KBM-7 (cell line): ENCODE data around the gene SDK1.

Source experiments
- DNase-seq: peaks from one replicate; pipeline ENCODE4 v3.0.0-alpha.2; 2015
- in situ Hi-C: fragments of 300-500 bp; cut with MboI; formaldehyde crosslinking; loops from 2 replicates; pipeline ENCODE4 v1.14.3; 2020; ENCODE audit warnings: low sequenced_read_pairs, low pct_unique_long_range_greater_than_20kb, mixed read lengths

Gene SDK1

DNA sequence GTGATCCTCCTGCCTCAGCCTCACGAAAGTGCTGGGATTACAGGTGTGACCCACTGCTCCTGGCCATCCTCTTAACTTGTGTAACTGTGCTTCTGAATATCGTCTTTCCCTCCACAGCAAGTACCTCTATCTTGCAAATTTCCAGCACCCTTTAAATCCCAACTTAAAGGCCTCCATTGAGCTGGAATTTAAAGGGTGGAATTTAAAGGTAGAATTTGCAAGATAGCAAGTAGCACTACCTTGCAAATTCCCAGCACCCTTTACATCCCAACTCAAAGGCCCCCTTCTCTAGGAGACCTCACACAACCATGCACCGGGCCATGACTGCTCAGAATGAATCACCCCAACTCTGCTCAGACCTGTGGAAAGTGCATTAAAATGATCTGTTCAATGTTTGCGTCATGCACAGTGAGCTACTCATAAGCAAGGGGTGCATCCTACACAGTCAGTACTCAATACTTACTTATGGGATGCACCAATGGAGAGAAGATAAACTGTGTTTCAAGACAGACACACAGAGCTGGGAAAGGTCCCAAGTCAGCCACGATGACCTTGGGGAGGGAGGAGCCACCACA, 17.8 kb upstream of the SDK1 start:
- in situ Hi-C loops: no loop called here
- no peak for DNase-seq

DNA sequence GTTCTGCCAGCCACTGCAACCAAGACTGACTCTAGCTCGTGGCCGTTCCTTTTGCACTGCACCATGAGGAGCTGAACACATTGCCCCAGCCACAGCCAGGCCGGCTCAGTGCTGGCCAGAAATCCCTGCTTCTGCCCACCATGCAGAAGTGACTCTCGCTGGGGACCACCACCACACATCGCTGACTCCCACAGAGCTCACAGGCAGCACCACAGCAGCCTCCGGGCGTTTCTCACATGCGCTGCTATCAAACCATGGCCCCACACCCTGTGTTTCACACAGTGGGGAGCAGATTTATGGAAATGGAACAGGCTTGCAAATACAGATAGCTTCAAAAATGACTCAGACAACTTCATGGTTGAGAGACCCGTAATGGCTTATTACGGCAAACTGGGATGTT, 15.4 kb upstream of the SDK1 start:
- in situ Hi-C loops: no loop called here
- no peak for DNase-seq

DNA sequence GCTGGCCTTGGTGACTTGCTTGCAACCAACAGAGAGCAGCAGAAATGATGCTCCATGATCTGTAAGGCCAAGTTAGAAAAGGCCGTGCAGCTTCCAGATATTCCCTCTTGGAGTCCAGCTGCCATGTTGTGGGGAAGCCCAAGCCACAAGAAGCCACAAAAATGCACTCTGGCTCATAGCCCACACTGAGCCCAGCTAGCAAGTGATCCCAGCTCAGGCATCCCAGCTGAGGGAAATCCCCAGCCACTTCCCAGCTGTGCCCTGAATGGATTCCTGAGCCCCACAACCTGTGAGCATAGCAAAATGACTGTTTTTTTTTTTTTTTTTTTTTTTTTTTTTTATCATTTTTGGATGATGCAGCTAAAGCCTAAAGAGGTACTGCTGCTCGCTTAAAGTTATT, 11.1 kb upstream of the SDK1 start:
- DNase-seq: no peak
- in situ Hi-C loops: no loop called here

DNA sequence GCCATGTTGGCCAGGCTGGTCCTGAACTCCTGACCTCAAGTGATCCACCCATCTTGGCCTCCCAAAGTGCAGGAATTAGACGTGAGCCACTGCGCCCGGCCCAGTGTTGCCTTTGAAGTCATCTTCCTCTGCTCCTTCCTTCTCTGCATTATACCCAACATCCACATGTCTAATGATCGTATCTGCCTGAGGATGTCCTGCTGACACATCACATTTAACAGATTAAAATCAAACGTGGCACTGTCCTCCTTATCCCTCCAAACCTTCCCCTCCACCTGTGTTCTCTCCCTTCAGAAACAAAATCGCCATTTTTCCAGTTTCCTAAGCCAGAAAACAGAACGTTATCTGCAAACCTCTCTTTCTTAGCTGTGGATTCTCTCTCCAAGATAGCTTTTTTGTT, 8.4 kb upstream of the SDK1 start:
- in situ Hi-C loops: no loop called here

GRCh38 chr7:3294432-3295100, 6.5 kb upstream of the SDK1 start:
- in situ Hi-C loops: no loop called here
- DNase-seq: no peak

More for the DNA sequence above, 8.4 kb upstream of the SDK1 start:
- no peak for DNase-seq

DNA sequence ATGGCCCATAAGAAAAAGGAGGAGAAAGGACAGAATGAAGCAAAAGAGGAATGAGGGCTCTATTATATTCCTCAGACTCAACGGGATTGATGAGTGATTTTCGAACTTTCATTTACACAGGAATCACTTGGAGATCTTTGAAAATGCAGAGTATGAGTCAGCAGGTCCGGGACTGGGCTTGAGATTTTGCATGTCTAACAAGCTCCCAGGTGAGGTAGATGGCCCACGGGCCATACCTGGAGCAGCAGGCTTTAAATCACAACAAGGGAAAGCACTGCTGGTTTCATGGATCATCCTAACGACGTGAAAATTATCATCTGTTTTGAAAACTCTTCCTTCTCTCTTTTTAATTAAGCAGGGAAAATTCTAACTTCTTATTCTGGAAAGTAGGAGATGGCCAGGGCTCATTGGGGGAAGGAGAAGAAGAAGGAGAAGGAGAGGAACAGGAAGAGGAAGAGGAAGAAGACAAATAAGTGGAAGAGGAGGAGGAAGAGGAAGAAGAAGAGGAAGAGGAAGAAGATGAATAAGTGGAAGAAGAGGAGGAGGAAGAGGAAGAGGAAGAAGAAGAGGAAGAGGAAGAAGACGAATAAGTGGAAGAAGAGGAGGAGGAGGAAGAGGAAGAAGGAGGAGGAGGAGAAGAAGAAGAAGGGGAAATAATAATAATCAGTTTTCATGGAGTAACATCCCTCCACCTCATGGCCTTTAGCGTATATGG, 3.8 kb upstream of the SDK1 start:
- no peak for DNase-seq
- in situ Hi-C loops: no loop called here

DNA sequence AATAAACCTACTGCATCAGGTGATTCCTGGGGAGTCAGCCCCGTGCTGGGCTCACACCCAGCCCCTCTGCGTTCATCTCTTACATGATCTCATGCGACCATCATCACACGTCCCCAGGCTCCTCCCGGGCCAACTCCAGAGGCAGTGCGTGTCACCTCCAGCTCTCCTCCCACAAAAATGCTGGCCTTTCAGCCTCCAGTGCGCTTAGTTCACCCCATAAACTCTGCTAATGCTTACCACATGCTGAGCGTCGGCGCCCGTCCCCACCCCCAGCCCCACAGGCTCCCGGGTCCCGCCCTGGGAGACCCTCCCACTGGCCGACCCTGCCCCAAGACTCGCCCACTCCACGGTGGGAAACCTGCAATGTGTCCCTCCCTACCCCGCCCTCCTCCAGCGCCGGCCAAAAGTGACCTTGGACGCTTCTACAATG, 816 bp upstream of the SDK1 start:
- no peak for DNase-seq
- in situ Hi-C loops: no loop called here

DNA sequence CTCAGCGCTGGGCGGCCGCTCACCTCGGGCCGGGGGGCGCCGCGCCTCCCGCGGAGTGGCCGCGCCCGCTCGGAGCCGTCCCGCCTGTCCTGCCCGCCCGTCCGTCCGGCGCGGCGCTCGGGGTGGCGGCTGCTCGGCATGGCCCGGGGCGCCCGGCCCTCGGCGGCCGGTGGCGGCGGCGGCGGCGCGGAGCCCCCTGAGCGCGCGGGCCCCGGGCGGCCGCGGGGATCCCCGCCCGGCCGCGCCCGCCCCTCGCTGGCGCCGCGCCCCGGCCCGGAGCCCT, 338 bp downstream of the SDK1 start:
- in situ Hi-C loops: no loop called here
- DNase-seq: no peak

DNA sequence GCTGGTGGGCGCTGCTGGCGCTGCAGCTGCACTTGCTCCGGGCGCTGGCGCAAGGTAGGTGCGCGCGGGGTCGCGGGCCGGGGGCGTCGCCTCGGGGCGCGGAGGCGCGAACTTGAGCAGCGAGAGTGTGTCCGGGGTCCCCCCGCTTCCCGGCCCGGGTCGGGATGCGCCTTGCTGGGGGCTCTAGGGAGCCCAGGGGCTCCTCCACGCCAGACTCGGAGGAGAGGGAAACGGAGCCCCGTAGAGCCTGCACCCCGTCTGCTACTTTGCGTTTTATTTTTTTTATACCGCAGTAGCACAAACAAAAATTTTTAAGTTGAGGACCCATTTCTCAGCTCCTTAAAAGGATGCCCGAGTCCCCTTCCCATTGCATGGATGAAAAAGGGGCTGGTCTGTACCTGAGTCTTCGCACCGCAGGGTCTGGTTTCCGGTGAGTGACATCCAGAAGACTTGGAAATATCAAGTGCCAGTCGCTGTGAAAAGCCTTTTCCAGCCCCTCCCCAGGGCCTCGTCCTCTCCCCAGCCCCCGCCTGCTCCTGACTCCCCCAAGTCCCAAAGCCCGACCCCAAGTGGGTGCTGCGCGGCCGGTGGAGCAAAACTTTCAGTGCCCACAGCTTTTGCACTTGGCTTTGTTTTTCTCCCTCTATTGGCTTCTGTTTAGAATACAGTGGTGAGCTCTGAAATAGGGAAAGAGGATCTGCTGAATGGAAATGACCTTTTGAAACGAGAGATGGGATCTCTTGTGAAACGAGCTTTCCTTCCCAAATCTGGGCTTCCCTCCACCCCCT, 973 bp downstream of the SDK1 start:
- in situ Hi-C loops: no loop called here
- DNase-seq: peak; percentile 18

- no peak for DNase-seq
- in situ Hi-C loops: no loop called here
These were observed 1.7 kb downstream of the SDK1 start for GRCh38 chr7:3302681-3303320.

GRCh38 chr7:3304131-3304530, 3.1 kb downstream of the SDK1 start:
- in situ Hi-C loops: no loop called here
- DNase-seq: no peak

GRCh38 chr7:3307435-3307834, 6.4 kb downstream of the SDK1 start:
- DNase-seq: no peak
- in situ Hi-C loops: no loop called here

- in situ Hi-C loops: no loop called here
- DNase-seq: no peak
These were observed 8.1 kb downstream of the SDK1 start for GRCh38 chr7:3309140-3309539.

DNA sequence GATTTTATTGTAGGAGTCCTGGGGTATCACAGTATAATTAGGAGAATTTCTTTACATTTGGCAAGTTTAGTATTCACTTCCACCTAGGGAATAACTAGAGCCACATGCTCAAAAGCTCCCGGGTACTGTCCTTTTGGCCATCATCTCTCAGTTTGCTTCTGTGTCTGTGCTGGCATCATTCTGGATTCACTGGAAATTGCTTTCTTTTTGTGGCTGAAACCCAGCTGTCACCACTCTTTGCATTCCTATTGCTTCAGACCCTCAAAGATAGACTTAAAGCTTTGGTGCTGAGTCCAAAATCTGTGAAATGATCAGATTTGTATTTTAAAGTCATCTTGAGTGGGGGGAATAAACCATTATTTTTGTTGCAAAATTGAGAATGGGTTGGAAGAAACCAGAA, 8.9 kb downstream of the SDK1 start:
- in situ Hi-C loops: no loop called here
- no peak for DNase-seq

GRCh38 chr7:3310884-3311283, 9.8 kb downstream of the SDK1 start:
- in situ Hi-C loops: no loop called here
- no peak for DNase-seq

GRCh38 chr7:3312583-3312982, 11.5 kb downstream of the SDK1 start:
- peak; percentile 41 for DNase-seq
- in situ Hi-C loops: no loop called here

- no peak for DNase-seq
- in situ Hi-C loops: no loop called here
These were observed 17.8 kb downstream of the SDK1 start for GRCh38 chr7:3318874-3319273.

- DNase-seq: no peak
- in situ Hi-C loops: no loop called here
These were observed 20.2 kb downstream of the SDK1 start for GRCh38 chr7:3321206-3321605.

DNA sequence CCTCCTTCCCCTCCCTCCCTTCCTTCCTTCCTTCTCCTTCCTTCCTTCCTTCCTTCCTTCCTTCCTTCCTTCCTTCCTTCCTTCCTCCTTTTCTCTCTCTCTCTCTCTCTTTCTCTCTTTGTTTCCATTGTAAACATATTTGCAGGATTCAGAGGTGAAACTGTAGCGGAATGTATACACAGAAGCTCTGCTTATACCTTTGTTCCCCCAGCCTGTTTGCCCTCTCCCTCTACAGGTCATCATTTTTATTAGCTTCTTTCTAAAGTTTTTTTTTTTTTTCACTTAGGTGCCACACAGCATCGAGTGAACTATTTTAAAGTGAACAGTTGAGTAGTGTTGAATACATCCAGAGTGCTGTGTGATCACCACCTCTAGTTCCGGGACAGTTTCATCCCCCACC, 20.7 kb downstream of the SDK1 start:
- in situ Hi-C loops: no loop called here
- DNase-seq: no peak

- in situ Hi-C loops: no loop called here
- no peak for DNase-seq
These were observed 25.2 kb downstream of the SDK1 start for GRCh38 chr7:3326246-3326645.
